ENCODE measurements around the gene PROK1.
"Not testable (repeated sequence)": the region's sequence is repeated elsewhere in the genome, so short reads cannot be mapped to it uniquely, and the experiment has no call there.

PROK1 gene, protein sequence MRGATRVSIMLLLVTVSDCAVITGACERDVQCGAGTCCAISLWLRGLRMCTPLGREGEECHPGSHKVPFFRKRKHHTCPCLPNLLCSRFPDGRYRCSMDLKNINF

DNA sequence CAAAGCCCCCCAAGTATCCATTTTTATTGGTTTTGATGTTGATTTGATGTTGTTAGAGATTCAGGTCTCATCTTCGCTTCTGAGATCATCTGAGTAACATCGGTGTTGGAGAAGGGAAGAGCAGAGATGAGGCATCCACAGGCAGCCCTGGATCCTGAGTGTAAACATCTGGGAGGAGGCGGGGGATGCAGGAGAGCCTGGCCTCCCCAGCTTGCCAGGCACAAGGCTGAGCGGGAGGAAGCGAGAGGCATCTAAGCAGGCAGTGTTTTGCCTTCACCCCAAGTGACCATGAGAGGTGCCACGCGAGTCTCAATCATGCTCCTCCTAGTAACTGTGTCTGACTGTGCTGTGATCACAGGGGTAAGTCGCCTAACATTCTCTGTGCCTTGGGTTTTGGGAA is at the start of gene PROK1:
PROK1 (plus strand) TSS at position 221 of the 400 bp plus-strand sequence; CDS start at position 289, 68 bp downstream.
- no peak within 1 kb of the TSS for H3K4me3 ChIP-seq (ENCODE audit: low read depth, low read length)

DNA sequence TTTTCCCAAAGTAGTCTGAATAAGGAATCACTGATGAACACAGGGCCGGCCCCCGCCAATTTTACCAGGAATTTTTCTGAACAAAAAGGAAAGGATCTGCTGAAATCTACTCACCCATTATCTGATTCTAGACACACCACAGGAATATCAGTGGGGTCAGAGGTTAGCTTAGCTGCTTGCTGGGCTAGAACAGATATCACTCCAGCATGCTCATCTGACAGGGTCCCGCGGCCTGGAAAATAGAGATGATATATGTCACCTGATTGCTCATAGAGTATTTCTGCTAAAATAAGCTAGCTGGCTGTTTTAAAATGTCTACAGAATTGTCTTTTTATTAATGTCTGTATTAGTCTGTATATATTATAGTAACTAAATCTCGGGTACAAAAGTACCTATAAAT is 47.1 kb upstream of the PROK1 start:
- H3K4me3 ChIP-seq (ENCODE audit: low read depth, low read length), result no peak overlapping the region

GRCh38 chr1:110404401-110404800 is 46.5 kb upstream of the PROK1 start:
- no peak overlapping the region for H3K4me3 ChIP-seq (ENCODE audit: low read depth, low read length)

DNA sequence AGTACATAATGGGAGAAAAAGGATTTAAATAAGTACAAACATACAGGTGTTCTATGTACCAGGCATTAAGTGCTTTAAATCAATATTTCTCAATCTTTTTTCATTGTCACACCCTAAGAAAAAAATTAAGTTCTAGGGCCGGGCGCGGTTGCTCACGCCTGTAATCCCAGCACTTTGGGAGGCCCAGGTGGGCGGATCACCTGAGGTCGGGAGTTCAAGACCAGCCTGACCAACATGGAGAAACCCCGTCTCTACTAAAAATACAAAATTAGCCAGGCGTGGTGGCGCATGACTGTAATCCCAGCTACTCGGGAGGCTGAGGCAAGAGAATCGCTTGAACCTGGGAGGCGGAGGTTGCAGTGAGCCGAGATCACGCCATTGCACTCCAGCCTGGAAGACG is 44.5 kb upstream of the PROK1 start:
- H3K4me3 ChIP-seq (ENCODE audit: low read depth, low read length), result peak overlapping the region; percentile 66

GRCh38 chr1:110407260-110408210 is 43.4 kb upstream of the PROK1 start, which contains the start of gene LAMTOR5:
LAMTOR5 (minus strand) TSS chr1:110407694; CDS start chr1:110407620, 74 bp downstream.
- peak within 1 kb of the TSS; percentile 66 for H3K4me3 ChIP-seq (ENCODE audit: low read depth, low read length)

DNA sequence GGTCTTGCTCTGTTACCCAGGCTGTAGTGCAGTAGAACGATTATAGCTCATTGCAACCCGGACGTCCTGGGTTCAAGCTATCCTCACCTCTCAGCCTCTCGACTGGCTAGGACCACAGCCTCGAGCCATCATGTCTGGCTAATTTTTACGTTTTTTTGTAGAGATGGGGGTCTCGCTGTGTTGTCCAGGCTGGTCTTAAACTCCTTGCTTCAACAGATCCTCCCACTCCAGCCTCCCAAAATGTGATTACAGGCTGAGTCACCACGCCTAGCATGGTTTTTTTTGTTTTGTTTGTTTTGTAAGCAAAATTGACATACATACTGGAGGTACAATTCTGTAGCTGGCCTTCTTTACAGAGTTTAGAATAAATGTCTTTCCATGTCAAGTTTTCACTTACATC is 42.5 kb upstream of the PROK1 start:
- no peak overlapping the region for H3K4me3 ChIP-seq (ENCODE audit: low read depth, low read length)

DNA sequence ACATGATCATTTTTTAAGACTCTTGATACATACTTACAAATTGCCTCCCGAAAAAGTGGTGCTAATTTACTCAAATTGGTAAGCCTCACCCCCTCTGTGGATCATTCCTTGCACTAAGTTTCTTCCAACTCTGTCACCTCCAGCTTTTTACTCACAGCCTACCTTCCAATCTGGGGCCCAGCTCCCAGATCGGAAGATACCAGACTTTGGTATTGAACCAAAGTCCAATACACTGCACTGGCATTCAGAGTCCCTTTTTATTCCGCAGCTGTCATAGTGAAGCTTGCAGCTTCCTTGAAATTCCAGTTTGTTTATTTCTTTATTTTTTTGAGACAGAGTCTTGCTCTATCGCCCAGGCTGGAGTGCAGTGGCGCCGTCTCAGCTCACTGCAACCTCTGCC is 41.6 kb upstream of the PROK1 start:
- H3K4me3 ChIP-seq (ENCODE audit: low read depth, low read length), result no peak overlapping the region

DNA sequence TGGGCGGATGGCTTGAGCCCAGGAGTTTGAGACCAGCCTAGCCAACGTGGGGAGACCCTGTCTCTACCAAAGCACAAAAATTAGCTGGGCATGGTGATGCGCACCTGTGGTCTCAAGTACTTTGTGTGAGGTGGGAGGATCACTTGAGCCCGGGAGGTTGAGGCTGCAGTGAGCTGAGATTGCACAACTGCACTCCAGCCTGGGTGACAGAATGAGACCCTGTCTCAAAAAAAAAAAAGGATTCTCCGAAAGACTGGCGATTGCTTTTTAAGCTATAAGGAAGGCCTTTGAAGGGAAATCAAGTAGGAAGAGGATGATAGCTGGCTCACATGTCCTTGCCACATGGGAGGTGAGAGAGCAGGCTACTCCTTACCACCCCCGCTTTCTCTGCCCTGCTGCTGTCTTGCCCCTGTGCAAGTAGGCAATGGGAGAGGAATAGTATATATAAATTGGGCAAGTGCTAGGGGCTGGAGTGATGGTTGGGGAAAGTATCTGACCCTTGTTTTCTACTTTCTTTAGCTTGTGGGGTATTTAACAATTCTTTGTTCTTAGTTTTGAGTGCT is 39.7 kb upstream of the PROK1 start:
- H3K4me3 ChIP-seq (ENCODE audit: low read depth, low read length), result no peak overlapping the region

- no peak overlapping the region for H3K4me3 ChIP-seq (ENCODE audit: low read depth, low read length)
These were observed 38.4 kb upstream of the PROK1 start for GRCh38 chr1:110412576-110412975.

DNA sequence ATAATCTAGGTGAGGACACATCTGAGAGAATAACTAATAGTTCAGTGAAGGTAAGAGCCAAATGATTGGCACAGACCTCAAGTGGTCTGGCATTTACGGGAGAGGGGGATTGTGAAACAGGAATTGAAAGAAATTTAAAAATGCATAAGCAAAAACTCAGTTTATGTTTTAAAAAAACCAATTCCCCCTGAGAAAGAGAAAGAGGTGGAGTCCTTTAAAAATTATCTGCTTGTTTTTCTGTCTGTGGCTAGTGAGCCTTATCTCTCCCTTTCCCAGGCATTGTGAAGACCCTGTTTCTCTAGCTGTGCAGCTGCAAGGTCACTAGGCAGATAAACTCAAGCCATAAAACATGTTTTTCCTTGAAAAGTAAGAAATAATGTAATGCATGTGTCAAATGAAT is 37.9 kb upstream of the PROK1 start:
- not testable (repeated sequence) for H3K4me3 ChIP-seq (ENCODE audit: low read depth, low read length)

GRCh38 chr1:110418729-110419128 is 32.2 kb upstream of the PROK1 start:
- no peak overlapping the region for H3K4me3 ChIP-seq (ENCODE audit: low read depth, low read length)

DNA sequence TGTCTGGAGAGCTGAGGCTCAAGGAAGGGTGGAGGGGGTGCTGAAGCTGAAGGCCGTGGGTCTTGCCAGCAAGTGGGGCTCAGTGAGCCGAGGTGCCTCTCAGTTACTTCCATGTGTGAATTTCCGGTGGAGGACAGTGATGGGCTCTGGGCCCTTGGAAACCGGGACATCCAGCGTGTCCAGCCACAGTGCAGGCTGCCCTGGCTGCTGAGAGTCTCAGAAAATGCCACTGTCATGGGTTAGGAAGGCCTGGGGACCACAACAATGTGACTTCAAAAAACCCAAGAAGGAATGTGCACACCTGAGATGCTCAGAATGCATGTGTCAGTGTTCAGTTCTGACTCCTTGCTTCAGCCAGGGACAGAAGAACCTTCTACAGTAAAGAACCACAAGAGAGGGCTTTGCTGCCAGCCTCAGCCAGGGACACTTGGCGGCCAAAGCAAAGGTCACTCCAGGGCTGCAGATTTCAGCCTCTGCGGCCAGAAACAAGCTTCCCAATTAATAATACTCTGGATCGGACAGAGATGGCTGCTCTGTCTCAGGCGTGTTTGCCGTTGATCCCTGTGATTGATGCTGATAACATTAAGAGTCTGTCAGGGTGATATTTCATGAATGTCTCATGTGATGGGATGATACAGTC is 30.8 kb upstream of the PROK1 start:
- H3K4me3 ChIP-seq (ENCODE audit: low read depth, low read length), result no peak overlapping the region

DNA sequence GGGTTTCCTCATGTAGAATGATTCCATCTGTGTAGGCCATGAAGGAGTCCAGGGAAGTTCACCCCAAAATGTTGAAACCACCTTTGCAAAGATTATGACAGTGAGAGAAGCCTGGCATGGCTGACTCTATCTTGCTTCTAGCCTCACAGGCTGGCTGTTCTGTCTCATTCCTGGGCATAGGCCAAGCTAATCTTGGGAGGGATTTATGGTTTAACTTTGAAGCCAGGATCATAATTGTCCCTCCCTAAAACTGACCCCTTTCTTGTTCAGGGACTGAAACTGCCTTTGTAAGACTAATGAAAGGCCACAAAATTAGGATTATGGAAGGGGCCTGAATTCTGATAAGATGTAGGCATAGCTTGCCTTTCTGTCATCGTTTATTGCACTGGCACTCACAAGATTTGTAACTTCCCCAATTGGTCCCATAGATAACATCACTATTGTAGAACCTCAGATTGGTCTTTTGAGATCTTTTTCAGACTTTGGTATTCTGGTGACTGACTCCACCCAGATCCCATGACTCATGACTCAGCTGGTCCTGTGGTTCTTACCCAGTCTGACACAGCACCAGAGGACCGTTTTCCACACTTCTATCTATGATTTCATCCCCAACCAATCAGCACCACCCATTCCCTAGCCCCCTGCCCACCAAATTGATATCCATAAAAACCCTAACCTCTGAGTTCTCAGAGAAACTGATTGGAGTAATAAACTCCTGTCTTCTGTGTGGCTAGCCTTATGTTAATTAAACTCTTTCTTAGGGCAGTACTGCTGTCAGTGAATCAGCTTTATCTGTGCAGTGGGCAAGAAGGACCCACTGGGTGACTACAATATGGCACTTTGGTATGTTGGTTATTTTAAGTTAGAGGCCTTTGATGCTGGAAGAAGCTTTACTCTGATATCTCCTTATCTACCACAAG is 29.8 kb upstream of the PROK1 start:
- H3K4me3 ChIP-seq (ENCODE audit: low read depth, low read length), result no peak overlapping the region

- H3K4me3 ChIP-seq (ENCODE audit: low read depth, low read length), result no peak overlapping the region
These were observed 26.0 kb upstream of the PROK1 start for GRCh38 chr1:110424699-110425611.

DNA sequence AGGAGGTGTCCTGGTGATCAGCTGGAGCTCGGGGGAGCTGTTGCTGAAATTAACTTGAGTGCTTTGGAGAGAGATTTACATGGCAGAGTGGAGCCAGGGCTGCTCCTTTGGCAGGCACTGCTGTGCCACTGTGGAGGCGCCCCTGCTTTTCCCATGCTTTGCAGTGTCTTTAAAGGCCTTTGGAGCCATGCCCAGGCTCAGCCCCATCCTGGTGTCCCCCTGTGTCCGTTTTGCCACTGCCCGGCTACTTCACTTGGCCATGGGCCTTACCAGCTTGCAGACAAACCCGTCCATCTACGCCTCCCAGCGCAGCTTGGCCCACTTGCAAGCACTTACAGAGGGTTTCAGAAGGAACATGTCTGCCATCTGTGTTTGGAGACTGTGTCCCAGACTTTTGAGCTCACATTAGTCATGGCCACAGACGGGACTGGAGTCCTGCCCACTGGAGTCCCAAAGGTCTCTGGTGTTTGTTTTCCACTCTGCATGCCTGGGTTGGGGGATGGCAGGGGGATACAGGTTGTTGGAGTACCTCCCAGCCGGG is 25.3 kb upstream of the PROK1 start:
- H3K4me3 ChIP-seq (ENCODE audit: low read depth, low read length), result no peak overlapping the region

- no peak overlapping the region for H3K4me3 ChIP-seq (ENCODE audit: low read depth, low read length)
These were observed 24.1 kb upstream of the PROK1 start for GRCh38 chr1:110426854-110427253.

DNA sequence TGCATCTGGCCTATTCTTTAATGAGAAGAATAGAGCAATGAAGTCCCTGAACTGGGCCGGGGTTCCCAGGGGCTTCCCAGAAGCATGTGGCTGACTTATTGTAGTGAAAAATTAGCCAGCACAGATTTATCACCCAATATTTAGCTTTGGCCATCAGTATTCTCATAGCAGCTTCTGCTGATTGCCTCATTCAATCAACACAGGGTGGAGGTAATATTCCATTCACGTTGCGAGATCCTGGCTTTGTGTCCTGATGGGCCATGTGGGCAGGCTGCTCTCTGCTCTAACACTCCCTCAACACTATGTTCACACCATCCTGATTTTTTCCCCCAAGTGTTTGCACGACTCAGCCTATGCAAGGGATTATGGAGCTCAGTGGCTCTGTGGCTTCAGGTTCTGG is 22.0 kb upstream of the PROK1 start:
- H3K4me3 ChIP-seq (ENCODE audit: low read depth, low read length), result no peak overlapping the region

DNA sequence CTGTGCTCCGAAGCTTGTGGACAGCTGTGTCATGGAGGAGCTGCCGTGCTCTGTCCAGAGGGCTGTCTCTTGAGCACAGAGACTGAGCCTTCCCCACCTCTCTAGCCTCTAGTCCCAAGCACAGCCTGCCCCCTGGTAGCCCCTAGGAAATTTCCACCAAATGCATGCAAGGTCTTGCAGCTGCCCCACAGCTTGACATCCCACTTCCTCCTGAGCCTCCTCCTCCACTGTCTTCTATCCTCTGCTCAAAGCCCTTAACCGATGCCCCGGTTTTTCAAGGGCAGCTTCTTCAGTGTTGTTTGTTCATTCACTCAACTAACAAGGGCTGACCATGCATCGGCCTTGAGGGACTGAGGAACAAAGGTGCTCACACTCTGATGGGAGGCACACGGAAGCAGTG is 20.6 kb upstream of the PROK1 start:
- no peak overlapping the region for H3K4me3 ChIP-seq (ENCODE audit: low read depth, low read length)

- H3K4me3 ChIP-seq (ENCODE audit: low read depth, low read length), result no peak overlapping the region
These were observed 20.0 kb upstream of the PROK1 start for GRCh38 chr1:110430901-110431300.
